WI38 (cell line): ENCODE data around the gene PPM1J.

Experiments used
- H3K4me3 ChIP-seq: 2 replicates; pipeline ENCODE4 v1.5.1; 2011; ENCODE audit warnings: low read depth, mild to moderate bottlenecking, control low read depth, low read length
- TF ChIP-seq, protein P1 (sequence below): IDR thresholded peaks from 2 replicates; pipeline ENCODE4 v1.5.1; 2012; ENCODE audit warnings: low read depth, mild to moderate bottlenecking, control low read depth, low read length

PPM1J gene

DNA sequence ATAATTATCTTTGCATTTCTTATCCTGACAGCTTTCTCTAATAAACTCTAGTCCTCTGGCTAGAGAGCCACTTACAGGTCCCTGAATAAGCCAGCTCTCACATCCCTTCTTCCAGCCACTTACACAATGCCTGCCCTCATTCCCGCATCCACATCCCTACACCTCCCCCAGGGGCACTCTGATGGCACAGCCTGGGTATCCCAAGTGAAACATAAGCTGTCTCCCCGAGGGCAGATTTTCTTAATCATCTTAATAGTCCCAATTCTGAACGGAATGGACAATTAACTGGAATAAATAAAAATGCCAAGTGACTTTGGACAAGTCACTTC, 13.1 kb downstream of the PPM1J start:
- no peak overlapping the region for H3K4me3 ChIP-seq
- TF ChIP-seq, protein P1, sequence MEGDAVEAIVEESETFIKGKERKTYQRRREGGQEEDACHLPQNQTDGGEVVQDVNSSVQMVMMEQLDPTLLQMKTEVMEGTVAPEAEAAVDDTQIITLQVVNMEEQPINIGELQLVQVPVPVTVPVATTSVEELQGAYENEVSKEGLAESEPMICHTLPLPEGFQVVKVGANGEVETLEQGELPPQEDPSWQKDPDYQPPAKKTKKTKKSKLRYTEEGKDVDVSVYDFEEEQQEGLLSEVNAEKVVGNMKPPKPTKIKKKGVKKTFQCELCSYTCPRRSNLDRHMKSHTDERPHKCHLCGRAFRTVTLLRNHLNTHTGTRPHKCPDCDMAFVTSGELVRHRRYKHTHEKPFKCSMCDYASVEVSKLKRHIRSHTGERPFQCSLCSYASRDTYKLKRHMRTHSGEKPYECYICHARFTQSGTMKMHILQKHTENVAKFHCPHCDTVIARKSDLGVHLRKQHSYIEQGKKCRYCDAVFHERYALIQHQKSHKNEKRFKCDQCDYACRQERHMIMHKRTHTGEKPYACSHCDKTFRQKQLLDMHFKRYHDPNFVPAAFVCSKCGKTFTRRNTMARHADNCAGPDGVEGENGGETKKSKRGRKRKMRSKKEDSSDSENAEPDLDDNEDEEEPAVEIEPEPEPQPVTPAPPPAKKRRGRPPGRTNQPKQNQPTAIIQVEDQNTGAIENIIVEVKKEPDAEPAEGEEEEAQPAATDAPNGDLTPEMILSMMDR = no peak

DNA sequence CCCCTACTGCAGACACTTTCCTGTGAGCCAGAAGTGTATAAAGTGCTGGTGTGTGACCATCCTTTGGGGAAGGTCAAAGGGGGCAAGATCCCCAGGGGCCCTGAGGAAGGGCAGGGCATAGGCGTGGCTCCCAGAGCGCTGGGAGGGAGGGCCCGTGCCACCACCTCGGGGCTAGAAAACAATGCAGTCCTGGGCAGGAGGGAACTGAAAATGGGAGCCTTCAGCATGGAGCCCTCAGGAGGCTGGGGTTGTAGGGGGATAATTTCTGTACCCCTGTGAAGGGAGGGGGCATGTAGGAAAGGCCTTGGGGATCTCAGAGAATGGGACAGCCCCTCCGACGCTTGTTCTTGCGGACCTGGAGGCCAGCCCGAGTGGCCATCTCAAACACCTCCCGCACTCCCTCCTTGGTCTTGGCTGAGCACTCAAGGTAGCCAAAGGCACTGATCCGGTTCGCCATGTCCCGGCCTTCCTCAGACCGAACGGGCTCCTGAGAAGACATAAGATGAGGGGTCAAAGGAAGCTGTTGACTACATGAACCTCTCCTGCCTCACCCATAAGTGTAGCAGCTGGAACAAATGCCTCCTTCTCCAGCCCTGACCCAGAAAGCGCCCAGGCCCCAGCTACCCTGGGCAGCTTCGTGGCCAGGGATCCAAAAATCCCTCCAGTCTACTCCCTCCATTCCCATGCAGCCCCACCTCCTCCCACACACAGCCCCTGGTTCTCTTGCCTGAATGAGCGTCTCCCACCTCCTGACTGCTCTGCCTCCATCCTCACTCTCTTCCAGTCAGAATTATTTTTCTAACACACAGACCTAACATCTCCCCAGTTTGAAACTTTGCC, 13.7 kb downstream of the PPM1J start:
- H3K4me3 ChIP-seq = no peak overlapping the region
- TF ChIP-seq, protein P1 = no peak

DNA sequence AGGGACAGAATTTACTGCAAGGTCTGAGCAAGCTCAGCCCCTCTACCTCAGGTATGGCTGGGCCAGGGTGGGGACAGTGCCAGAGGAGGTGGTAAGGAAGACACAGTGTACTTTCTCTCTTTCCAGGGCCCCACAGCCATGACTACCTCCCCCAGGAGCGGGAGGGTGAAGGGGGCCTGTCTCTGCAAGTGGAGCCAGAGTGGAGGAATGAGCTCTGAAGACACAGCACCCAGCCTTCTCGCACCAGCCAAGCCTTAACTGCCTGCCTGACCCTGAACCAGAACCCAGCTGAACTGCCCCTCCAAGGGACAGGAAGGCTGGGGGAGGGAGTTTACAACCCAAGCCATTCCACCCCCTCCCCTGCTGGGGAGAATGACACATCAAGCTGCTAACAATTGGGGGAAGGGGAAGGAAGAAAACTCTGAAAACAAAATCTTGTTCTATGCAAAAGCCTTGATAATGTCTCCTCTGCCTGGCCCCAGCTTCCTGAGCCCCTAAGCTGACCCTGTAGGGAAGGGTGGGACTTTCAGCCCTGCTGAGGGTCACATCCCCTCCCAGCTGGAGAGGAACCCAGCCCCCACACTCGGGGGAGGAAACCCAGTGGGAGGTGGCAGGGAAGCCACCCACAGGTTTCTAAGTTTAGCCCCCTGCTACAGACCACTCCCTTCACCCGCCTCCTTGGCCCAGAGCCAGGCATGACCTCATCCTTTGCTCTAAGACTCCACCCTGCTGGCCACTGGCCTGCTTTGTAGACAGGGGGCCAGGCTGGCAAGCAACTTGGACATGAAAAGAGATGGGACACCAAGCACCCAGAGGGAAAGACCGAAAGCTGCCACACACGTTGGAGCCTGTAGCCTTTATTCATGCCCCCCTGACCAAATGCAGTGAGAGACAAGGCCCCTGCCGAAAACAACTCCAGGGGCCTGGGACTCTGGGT, 14.6 kb downstream of the PPM1J start:
- no peak overlapping the region for H3K4me3 ChIP-seq
- TF ChIP-seq, protein P1 = no peak

DNA sequence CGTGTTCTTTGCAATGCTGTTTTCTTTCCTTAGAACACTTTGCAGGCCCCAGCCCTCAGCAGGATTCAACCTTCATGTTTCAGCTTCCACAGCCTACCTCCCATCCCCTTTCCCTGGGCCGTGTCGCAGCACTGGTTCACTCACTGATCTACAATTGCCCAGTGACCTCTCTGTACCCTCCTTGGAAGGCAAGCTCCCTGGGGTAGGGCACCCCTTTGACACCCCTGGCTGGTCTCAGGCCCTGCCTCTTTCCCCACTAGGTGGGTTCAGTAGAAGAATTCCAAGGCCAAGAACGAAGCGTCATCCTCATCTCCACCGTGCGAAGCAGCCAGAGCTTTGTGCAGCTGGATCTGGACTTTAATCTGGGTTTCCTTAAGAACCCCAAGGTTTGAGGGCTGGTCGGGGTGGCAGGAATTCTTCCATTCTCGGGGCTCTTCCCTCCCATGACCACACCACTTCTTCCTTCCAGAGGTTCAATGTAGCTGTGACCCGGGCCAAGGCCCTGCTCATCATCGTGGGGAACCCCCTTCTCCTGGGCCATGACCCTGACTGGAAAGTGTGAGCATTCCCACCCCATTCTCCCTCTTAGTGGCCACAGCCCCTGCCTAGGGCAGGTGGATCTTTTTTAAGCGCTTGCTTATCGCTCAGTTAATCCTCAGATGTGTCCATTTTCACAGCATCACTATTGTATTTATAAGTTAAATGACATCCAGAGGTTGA, 15.5 kb downstream of the PPM1J start:
- TF ChIP-seq, protein P1 = no peak
- H3K4me3 ChIP-seq = no peak overlapping the region

DNA sequence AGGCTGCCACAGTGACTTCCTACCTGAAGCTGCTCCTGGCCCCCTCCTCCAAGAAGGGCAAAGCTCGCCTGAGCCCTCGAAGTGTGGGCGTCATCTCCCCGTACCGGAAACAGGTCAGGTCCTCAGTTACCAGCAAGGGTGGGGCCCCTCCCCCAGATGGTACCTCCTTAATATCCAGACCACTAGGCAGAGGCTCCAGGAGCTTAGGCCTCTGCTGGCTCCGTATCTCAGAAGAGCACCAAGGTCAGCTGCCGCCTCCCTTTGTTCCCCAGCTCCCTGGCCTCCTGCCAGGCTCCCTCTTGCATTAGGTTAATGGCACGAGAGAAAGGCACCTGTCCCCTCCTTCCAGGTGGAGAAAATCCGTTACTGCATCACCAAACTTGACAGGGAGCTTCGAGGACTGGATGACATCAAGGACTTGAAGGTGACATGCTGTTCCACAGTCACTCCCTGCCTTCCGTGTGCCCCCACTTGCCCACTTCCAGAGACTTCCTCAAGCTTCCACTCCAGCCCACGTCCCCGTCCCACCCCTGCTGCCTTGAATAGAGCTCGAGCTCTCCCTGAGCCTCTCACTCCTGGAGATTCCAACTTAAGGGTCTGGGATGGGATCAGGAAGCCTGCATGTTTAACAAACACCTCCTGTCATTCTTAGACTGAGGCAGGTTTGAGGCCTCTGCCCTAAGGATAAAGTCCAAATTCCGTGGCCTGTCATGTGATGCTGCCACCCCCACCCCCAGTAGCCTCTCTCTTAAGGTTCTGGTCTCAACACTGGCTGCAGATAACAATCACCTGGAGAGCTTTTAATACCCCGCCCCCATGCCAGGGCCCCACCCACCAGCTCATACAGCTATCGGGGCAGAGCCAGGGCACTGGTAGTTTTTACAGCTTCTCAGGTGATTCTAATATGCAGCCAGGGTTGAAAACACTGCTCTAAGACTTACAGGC, 16.5 kb downstream of the PPM1J start:
- TF ChIP-seq, protein P1 = no peak
- H3K4me3 ChIP-seq = no peak overlapping the region

DNA sequence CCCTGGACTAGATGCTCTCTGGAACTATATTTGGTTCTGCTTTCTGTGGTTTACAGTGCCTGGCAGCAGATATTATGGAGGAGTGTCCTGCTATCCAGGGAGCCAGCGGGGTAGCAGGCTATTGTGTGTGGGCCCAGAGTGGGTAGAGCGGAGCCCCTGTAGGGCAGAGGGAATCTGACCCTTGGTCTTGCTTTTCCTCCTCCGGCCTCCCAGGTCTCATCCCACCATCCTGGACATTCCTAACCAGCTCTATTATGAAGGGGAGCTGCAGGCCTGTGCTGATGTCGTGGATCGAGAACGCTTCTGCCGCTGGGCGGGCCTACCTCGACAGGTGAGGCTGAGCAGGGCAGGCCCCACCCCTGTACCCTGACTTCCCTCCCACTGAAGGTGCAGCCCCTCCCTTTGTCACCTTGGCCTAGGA, 17.3 kb downstream of the PPM1J start:
- TF ChIP-seq, protein P1 = no peak
- H3K4me3 ChIP-seq = no peak overlapping the region
